Liver (tissue), 3 donors: ENCODE data around the gene CARMIL3.

ENCODE experiments used
- EGR1 ChIP-seq, 2 donors: IDR thresholded peaks; 2 replicates each; pipeline ENCODE4 v1.6.1; 2016 to 2018; ENCODE audit warnings: antibody characterized with exemption in 2 of 2, low read depth in 2 of 2
- GABPA ChIP-seq, 2 donors: IDR thresholded peaks in 1 of 2; conservative IDR thresholded peaks in 1 of 2; 2 replicates each; pipeline ENCODE4 v1.6.1; 2016; ENCODE audit warnings: antibody characterized with exemption in 2 of 2, mild to moderate bottlenecking in 1 of 2, moderate library complexity in 1 of 2
- HNF4A ChIP-seq, 2 donors: conservative IDR thresholded peaks; 2 replicates each; pipeline ENCODE4 v1.6.1; 2016; ENCODE audit warnings: antibody characterized with exemption in 2 of 2, mild to moderate bottlenecking in 2 of 2
- RAD21 ChIP-seq, 2 donors: IDR thresholded peaks; 2 replicates each; pipeline ENCODE4 v1.6.1; 2016; ENCODE audit warnings: antibody characterized with exemption in 2 of 2, mild to moderate bottlenecking in 2 of 2
- SP1 ChIP-seq: IDR thresholded peaks from 2 replicates; pipeline ENCODE4 v1.6.1; 2018; ENCODE audit warnings: antibody characterized with exemption, mild to moderate bottlenecking
- YY1 ChIP-seq: IDR thresholded peaks from 2 replicates; pipeline ENCODE4 v1.6.1; 2016; ENCODE audit warnings: antibody characterized with exemption, mild to moderate bottlenecking
- ZBTB33 ChIP-seq: IDR thresholded peaks from 2 replicates; pipeline ENCODE4 v1.6.1; 2016; ENCODE audit warnings: antibody characterized with exemption
- TF ChIP-seq, protein P1 (sequence below): fragments of 150-350 bp; IDR thresholded peaks from 2 replicates; pipeline ENCODE4 v1.5.1; 2017; ENCODE audit warnings: improper control_type of control experiment, low read depth, low read length; ENCODE audit not compliant: missing input control
- TF ChIP-seq, protein P2 (sequence below): IDR thresholded peaks from 2 replicates; pipeline ENCODE4 v1.6.1; 2016; ENCODE audit warnings: antibody characterized with exemption
- donor health status: healthy.
- donor health status: healthy.

- TF ChIP-seq GABPA (IDR thresholded peaks at IDR 0.05 in 1 of 2, conservative IDR thresholded peaks at IDR 0.05 in 1 of 2) (no peak), RAD21 (IDR thresholded peaks at IDR 0.05) (no peak), EGR1 (IDR thresholded peaks at IDR 0.05; ENCODE audit: low read depth in 2 of 2) (no peak), SP1 (no peak), ZBTB33 (no peak), YY1 (no peak), HNF4A (conservative IDR thresholded peaks at IDR 0.05) (no peak)
- TF ChIP-seq, protein P1, sequence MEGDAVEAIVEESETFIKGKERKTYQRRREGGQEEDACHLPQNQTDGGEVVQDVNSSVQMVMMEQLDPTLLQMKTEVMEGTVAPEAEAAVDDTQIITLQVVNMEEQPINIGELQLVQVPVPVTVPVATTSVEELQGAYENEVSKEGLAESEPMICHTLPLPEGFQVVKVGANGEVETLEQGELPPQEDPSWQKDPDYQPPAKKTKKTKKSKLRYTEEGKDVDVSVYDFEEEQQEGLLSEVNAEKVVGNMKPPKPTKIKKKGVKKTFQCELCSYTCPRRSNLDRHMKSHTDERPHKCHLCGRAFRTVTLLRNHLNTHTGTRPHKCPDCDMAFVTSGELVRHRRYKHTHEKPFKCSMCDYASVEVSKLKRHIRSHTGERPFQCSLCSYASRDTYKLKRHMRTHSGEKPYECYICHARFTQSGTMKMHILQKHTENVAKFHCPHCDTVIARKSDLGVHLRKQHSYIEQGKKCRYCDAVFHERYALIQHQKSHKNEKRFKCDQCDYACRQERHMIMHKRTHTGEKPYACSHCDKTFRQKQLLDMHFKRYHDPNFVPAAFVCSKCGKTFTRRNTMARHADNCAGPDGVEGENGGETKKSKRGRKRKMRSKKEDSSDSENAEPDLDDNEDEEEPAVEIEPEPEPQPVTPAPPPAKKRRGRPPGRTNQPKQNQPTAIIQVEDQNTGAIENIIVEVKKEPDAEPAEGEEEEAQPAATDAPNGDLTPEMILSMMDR, result no peak
- TF ChIP-seq, protein P2, sequence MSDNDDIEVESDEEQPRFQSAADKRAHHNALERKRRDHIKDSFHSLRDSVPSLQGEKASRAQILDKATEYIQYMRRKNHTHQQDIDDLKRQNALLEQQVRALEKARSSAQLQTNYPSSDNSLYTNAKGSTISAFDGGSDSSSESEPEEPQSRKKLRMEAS, result no peak
Measured at GRCh38 chr14:24040692-24041091, 11.1 kb upstream of the CARMIL3 start.
